Measurements from ENCODE around the gene RNU11. TPM values are rescaled to one million over a fixed set of nuclear protein-coding genes. Genes with fewer than 3 reads are reported as not detected.

RNU11 gene
- polyA plus RNA-seq (2011; rRNA removed) (not detected in 2 replicates), polyA plus RNA-seq (2017; fragmentation: RNase III; extraction: RNeasy Plus Mini Kit Qiagen cat#74134 plus additional on column Dnase treatment) (not detected in 3 replicates), polyA minus RNA-seq (2011; rRNA and poly(A)+ RNA removed) (under 0.01 TPM in 1 of 2 replicates, not detected in the other)
- polyA plus RNA-seq (2012; cell fraction: cytosol; rRNA removed) = not detected in 2 replicates
- polyA plus RNA-seq (2012; cell fraction: nucleus; rRNA removed) = not detected in 2 replicates

DNA sequence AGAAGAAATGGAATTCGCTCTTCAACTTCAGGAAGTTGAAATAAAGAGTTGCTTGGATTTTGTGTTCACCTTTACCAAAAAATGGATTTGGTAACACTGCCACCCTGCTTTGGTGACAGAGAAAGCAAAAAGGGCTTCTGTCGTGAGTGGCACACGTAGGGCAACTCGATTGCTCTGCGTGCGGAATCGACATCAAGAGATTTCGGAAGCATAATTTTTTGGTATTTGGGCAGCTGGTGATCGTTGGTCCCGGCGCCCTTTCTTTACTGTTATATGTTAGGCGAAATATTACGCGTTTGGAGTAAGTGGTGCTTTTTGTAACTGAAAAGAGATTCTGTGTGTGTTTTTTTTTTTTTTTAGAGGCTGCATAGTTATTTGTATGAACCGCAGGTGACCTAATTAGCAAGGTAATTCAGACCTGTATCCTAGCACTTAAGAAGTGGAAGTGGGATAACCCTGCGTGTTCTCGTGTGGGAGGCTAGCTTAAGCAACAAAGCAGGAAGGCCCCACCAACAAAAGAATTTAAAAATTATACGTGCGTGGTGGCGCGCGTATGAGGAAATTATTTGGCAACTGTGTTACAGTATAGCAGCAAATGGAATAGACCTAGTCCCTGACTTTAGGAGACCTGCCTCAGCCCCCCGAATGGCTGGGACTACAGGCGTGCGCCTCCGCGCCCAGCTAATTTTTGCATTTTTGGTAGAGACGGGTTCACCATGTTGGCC, at the start of gene RNU11:
TSS of gene RNU11 (plus strand) at position 127 of the 725 bp plus-strand sequence.
- peak within 1 kb of the TSS; percentile 96 to 97 for H3K27ac ChIP-seq
- WGBS (ENCODE audit: missing lambda C conversion rate) = 2% methylated on average over 28 of the region's 28 CpGs
- peaks cover 15% of the 10 kb centered on the region; the same call in 2 of the 3 replicates for H3K4me1 ChIP-seq
- FAIRE-seq (no peak), ATAC-seq (peak; percentile 88 to 93), DNase-seq (ENCODE audit: low read depth in 1 of 2, low spot score in 1 of 2) (peak; percentile 77 to 97)
- H3K9me3 ChIP-seq = no peaks in the 10 kb centered on the region
- peak within 1 kb of the TSS; percentile 78 for H3K4me2 ChIP-seq
- CTCF ChIA-PET = interaction anchor here (0.6 to 1.9 kb wide), 3 partner anchors 29 to 228 kb away, joined by 3 to 9 read pairs (median 3); partner anchors contain the start of gene YTHDF2
- POLR2A ChIA-PET = interaction anchor here (0.6 to 2.1 kb wide), 21 partner anchors 8 to 399 kb away, joined by 3 to 23 read pairs (median 4); partner anchors contain the start of genes GMEB1, MED18, SESN2 and TRNAU1AP
- peak within 1 kb of the TSS; percentile 40 for H3K4me3 ChIP-seq
- TF ChIP-seq HOXB13 (CRISPR knock-in tag; IDR thresholded peaks at IDR 0.05; ENCODE audit: low read depth) = 0 out of 2 replicates have a peak, but pooled peaks have one; percentile 29
- TF ChIP-seq FOSB (CRISPR knock-in tag; IDR thresholded peaks at IDR 0.05) = peak; percentile 99
- TF ChIP-seq RAD21 (conservative IDR thresholded peaks at IDR 0.05 in 1 of 2, IDR thresholded peaks at IDR 0.05 in 1 of 2) = no peak
- no peak; the same call in 1 of the 2 replicates for TF ChIP-seq MYC (IDR thresholded peaks at IDR 0.05; ENCODE audit: borderline replicate concordance, low read length)
- TF ChIP-seq CBX8 (IDR thresholded peaks at IDR 0.05) = no peak
- TF ChIP-seq FOSL2 (IDR thresholded peaks at IDR 0.05) = no peak
- peak; percentile 69 for TF ChIP-seq FOSL2 (CRISPR knock-in tag; IDR thresholded peaks at IDR 0.05)
- TF ChIP-seq JUNB (IDR thresholded peaks at IDR 0.05) = no peak
- no peak for TF ChIP-seq CHD4 (IDR thresholded peaks at IDR 0.05; ENCODE audit: borderline replicate concordance)
- TF ChIP-seq, protein P1, sequence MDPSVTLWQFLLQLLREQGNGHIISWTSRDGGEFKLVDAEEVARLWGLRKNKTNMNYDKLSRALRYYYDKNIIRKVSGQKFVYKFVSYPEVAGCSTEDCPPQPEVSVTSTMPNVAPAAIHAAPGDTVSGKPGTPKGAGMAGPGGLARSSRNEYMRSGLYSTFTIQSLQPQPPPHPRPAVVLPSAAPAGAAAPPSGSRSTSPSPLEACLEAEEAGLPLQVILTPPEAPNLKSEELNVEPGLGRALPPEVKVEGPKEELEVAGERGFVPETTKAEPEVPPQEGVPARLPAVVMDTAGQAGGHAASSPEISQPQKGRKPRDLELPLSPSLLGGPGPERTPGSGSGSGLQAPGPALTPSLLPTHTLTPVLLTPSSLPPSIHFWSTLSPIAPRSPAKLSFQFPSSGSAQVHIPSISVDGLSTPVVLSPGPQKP (IDR thresholded peaks at IDR 0.05; ENCODE audit: low read depth, low read length) = no peak
- TF ChIP-seq KDM1A (IDR thresholded peaks at IDR 0.05; ENCODE audit: low read depth) = no peak
- TF ChIP-seq HEYL (CRISPR knock-in tag; IDR thresholded peaks at IDR 0.05) = peak; percentile 13; the same call in 1 of the 2 replicates
- TF ChIP-seq, protein P2, sequence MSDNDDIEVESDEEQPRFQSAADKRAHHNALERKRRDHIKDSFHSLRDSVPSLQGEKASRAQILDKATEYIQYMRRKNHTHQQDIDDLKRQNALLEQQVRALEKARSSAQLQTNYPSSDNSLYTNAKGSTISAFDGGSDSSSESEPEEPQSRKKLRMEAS (IDR thresholded peaks at IDR 0.05) = peak; percentile 78
- no peak for TF ChIP-seq ESRRA (IDR thresholded peaks at IDR 0.05; ENCODE audit: borderline replicate concordance, low read length)
- TF ChIP-seq, protein P3, sequence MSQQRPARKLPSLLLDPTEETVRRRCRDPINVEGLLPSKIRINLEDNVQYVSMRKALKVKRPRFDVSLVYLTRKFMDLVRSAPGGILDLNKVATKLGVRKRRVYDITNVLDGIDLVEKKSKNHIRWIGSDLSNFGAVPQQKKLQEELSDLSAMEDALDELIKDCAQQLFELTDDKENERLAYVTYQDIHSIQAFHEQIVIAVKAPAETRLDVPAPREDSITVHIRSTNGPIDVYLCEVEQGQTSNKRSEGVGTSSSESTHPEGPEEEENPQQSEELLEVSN (IDR thresholded peaks at IDR 0.05; ENCODE audit: borderline replicate concordance, low read depth) = peak; percentile 9; the same call in 1 of the 2 replicates
- TF ChIP-seq FOXS1 (CRISPR knock-in tag; IDR thresholded peaks at IDR 0.05) = peak; percentile 62; the same call in 1 of the 2 replicates
- peak; percentile 60; the same call in 1 of the 2 replicates for TF ChIP-seq PHF8 (IDR thresholded peaks at IDR 0.05; ENCODE audit: borderline replicate concordance, low read depth)
- TF ChIP-seq SMC3 (IDR thresholded peaks at IDR 0.05) = no peak
- TF ChIP-seq HOXA7 (CRISPR knock-in tag; IDR thresholded peaks at IDR 0.05) = peak; percentile 99
- peak; percentile 99 for TF ChIP-seq POLR2A (IDR thresholded peaks at IDR 0.05; ENCODE audit: low read length)
- no peak; the same call in 1 of the 2 replicates for TF ChIP-seq NFE2L2 (conservative IDR thresholded peaks at IDR 0.05; ENCODE audit: low read length)
- TF ChIP-seq, protein P4, sequence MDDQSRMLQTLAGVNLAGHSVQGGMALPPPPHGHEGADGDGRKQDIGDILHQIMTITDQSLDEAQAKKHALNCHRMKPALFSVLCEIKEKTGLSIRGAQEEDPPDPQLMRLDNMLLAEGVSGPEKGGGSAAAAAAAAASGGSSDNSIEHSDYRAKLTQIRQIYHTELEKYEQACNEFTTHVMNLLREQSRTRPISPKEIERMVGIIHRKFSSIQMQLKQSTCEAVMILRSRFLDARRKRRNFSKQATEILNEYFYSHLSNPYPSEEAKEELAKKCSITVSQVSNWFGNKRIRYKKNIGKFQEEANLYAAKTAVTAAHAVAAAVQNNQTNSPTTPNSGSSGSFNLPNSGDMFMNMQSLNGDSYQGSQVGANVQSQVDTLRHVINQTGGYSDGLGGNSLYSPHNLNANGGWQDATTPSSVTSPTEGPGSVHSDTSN (IDR thresholded peaks at IDR 0.05) = peak; percentile 92
- TF ChIP-seq GATA3 (IDR thresholded peaks at IDR 0.05; ENCODE audit: borderline replicate concordance) = peak; percentile 77; the same call in 1 of the 2 replicates
- peak; percentile 100 for TF ChIP-seq JUN (IDR thresholded peaks at IDR 0.05)
- TF ChIP-seq, protein P5, sequence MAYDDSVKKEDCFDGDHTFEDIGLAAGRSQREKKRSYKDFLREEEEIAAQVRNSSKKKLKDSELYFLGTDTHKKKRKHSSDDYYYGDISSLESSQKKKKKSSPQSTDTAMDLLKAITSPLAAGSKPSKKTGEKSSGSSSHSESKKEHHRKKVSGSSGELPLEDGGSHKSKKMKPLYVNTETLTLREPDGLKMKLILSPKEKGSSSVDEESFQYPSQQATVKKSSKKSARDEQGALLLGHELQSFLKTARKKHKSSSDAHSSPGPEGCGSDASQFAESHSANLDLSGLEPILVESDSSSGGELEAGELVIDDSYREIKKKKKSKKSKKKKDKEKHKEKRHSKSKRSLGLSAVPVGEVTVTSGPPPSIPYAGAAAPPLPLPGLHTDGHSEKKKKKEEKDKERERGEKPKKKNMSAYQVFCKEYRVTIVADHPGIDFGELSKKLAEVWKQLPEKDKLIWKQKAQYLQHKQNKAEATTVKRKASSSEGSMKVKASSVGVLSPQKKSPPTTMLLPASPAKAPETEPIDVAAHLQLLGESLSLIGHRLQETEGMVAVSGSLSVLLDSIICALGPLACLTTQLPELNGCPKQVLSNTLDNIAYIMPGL (CRISPR knock-in tag; IDR thresholded peaks at IDR 0.05; ENCODE audit: borderline replicate concordance) = peak; percentile 96
- TF ChIP-seq, protein P6, sequence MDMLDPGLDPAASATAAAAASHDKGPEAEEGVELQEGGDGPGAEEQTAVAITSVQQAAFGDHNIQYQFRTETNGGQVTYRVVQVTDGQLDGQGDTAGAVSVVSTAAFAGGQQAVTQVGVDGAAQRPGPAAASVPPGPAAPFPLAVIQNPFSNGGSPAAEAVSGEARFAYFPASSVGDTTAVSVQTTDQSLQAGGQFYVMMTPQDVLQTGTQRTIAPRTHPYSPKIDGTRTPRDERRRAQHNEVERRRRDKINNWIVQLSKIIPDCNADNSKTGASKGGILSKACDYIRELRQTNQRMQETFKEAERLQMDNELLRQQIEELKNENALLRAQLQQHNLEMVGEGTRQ (IDR thresholded peaks at IDR 0.05) = no peak
- no peak for TF ChIP-seq ZFP36 (IDR thresholded peaks at IDR 0.05; ENCODE audit: borderline replicate concordance, partially characterized antibody)
- no peak for TF ChIP-seq ZNF302 (CRISPR knock-in tag; IDR thresholded peaks at IDR 0.05)
- TF ChIP-seq EHMT2 (IDR thresholded peaks at IDR 0.05; ENCODE audit: low read depth) = no peak
- 0 out of 2 replicates have a peak, but pooled peaks have one; percentile 62 for TF ChIP-seq ZSCAN20 (CRISPR knock-in tag; IDR thresholded peaks at IDR 0.05)
- TF ChIP-seq HDAC2 (IDR thresholded peaks at IDR 0.05) = no peak
- TF ChIP-seq BHLHE40 (IDR thresholded peaks at IDR 0.05; ENCODE audit: low read depth, low read length) = no peak; the same call in 1 of the 2 replicates
- peak; percentile 99 for TF ChIP-seq TFCP2L1 (CRISPR knock-in tag; IDR thresholded peaks at IDR 0.05)
- peak; percentile 90 for TF ChIP-seq EHF (CRISPR knock-in tag; IDR thresholded peaks at IDR 0.05)
- no peak for TF ChIP-seq RNF2 (IDR thresholded peaks at IDR 0.05; ENCODE audit: borderline replicate concordance, low read depth)
- no peak for TF ChIP-seq NR3C1 (IDR thresholded peaks at IDR 0.05)

All from A549 (cell line).